Chondrocyte (in vitro differentiated cells): ENCODE measurements around the gene ACAP2. TPM values are rescaled to one million over a fixed set of nuclear protein-coding genes. Genes with fewer than 3 reads are reported as not detected.

ENCODE experiments used
- DNase-seq: peaks from one replicate; pipeline ENCODE4 v3.0.0; 2021; ENCODE audit warnings: mixed read lengths, low spot score
- H3K27ac Mint-ChIP-seq: one replicate; pipeline ENCODE4 v1.8.0; 2021; ENCODE audit warnings: mild to moderate bottlenecking, moderate library complexity, mixed read lengths; ENCODE audit not compliant: unreplicated experiment
- H3K27me3 Mint-ChIP-seq: 2 replicates; pipeline ENCODE4 v1.8.0; 2021; ENCODE audit warnings: low read depth, mixed read lengths
- H3K36me3 Mint-ChIP-seq: 2 replicates; pipeline ENCODE4 v1.8.0; 2021; ENCODE audit warnings: low read depth, mixed read lengths
- H3K4me1 Mint-ChIP-seq: 2 replicates; pipeline ENCODE4 v1.8.0; 2021; ENCODE audit warnings: low read depth, mild to moderate bottlenecking, mixed read lengths
- H3K4me3 Mint-ChIP-seq: one replicate; pipeline ENCODE4 v1.8.0; 2021; ENCODE audit warnings: mild to moderate bottlenecking, moderate library complexity, mixed read lengths; ENCODE audit not compliant: unreplicated experiment
- H3K9me3 Mint-ChIP-seq: 2 replicates; pipeline ENCODE4 v1.8.0; 2021; ENCODE audit warnings: low read depth, mixed read lengths
- CTCF ChIP-seq: fragments of 200-600 bp; sonication (generic); IDR thresholded peaks from 2 replicates; pipeline ENCODE4 v1.5.0; 2021; ENCODE audit warnings: antibody characterized with exemption, mild to moderate bottlenecking, moderate library complexity
- total RNA-seq: library from RNA; stranded (reverse); gene quantifications from 3 replicates; pipeline ENCODE4 v1.2.1, GENCODE V29; 2021

ACAP2 gene
- total RNA-seq, 1 donor from 2014 or later: 43.3 TPM

- Mint-ChIP-seq H3K4me3 (no peak overlapping the region), H3K36me3 (no peaks in the 10 kb centered on the region), H3K27ac (peak overlapping the region; percentile 5), H3K27me3 (no peaks in the 10 kb centered on the region), H3K9me3 (no peaks in the 10 kb centered on the region), H3K4me1 (peaks cover 16% of the 10 kb centered on the region)
- DNase-seq: no peak
- no peak for TF ChIP-seq CTCF
Measured at GRCh38 chr3:195411836-195412235, 31.0 kb downstream of the ACAP2 start.

- H3K9me3 Mint-ChIP-seq: no peaks in the 10 kb centered on the region
- no peak overlapping the region for H3K4me3 Mint-ChIP-seq
- DNase-seq: no peak
- no peaks in the 10 kb centered on the region for H3K27me3 Mint-ChIP-seq
- no peak overlapping the region for H3K27ac Mint-ChIP-seq
- TF ChIP-seq CTCF: no peak
- H3K36me3 Mint-ChIP-seq: no peaks in the 10 kb centered on the region
- H3K4me1 Mint-ChIP-seq: peaks cover 16% of the 10 kb centered on the region
Measured at GRCh38 chr3:195410546-195410945, 32.3 kb downstream of the ACAP2 start.

- H3K9me3 Mint-ChIP-seq: no peaks in the 10 kb centered on the region
- no peaks in the 10 kb centered on the region for H3K36me3 Mint-ChIP-seq
- no peaks in the 10 kb centered on the region for H3K27me3 Mint-ChIP-seq
- no peak for DNase-seq
- H3K4me3 Mint-ChIP-seq: no peak overlapping the region
- peaks cover 16% of the 10 kb centered on the region for H3K4me1 Mint-ChIP-seq
- H3K27ac Mint-ChIP-seq: no peak overlapping the region
- TF ChIP-seq CTCF: no peak
Measured at GRCh38 chr3:195407531-195408409, 35.0 kb downstream of the ACAP2 start.

- Mint-ChIP-seq H3K27ac (no peak overlapping the region), H3K27me3 (no peaks in the 10 kb centered on the region), H3K4me1 (peaks cover 8% of the 10 kb centered on the region), H3K36me3 (no peaks in the 10 kb centered on the region), H3K4me3 (no peak overlapping the region), H3K9me3 (no peaks in the 10 kb centered on the region)
- no peak for TF ChIP-seq CTCF
- DNase-seq: no peak
Measured at GRCh38 chr3:195405651-195406050, 37.2 kb downstream of the ACAP2 start.

- no peaks in the 10 kb centered on the region for H3K27me3 Mint-ChIP-seq
Measured at GRCh38 chr3:195403841-195404408, 38.9 kb downstream of the ACAP2 start.

More at GRCh38 chr3:195403841-195404408, 38.9 kb downstream of the ACAP2 start:
- DNase-seq: no peak
- Mint-ChIP-seq H3K4me1 (peaks cover 8% of the 10 kb centered on the region), H3K9me3 (no peaks in the 10 kb centered on the region), H3K36me3 (no peaks in the 10 kb centered on the region), H3K27ac (no peak overlapping the region), H3K4me3 (no peak overlapping the region)
- no peak for TF ChIP-seq CTCF
